ENCODE results near the gene LRIT2.

The LRIT2 gene

GRCh38 chr10:84238909-84239308, 13.6 kb upstream of the LRIT2 start:
- DNase-seq: no peak

GRCh38 chr10:84237199-84238051, 12.1 kb upstream of the LRIT2 start:
- DNase-seq: no peak

- DNase-seq: no peak
Measured at GRCh38 chr10:84236807-84237198, 11.5 kb upstream of the LRIT2 start.

- no peak for DNase-seq
Measured at GRCh38 chr10:84235096-84235495, 9.8 kb upstream of the LRIT2 start.

- no peak for DNase-seq
Measured at GRCh38 chr10:84234479-84234878, 9.1 kb upstream of the LRIT2 start.

- DNase-seq: no peak
Measured at GRCh38 chr10:84233940-84234339, 8.6 kb upstream of the LRIT2 start.

- no peak for DNase-seq
Measured at GRCh38 chr10:84232376-84232775, 7.0 kb upstream of the LRIT2 start.

GRCh38 chr10:84230359-84230758, 5.0 kb upstream of the LRIT2 start:
- no peak for DNase-seq

GRCh38 chr10:84227810-84228209, 2.5 kb upstream of the LRIT2 start:
- no peak for DNase-seq

- no peak for DNase-seq
Measured at GRCh38 chr10:84226616-84227015, 1.3 kb upstream of the LRIT2 start.

- no peak for DNase-seq
Measured at GRCh38 chr10:84224411-84225028, 824 bp downstream of the LRIT2 start.

GRCh38 chr10:84221916-84222315, 3.4 kb downstream of the LRIT2 start:
- no peak for DNase-seq

- DNase-seq: no peak
Measured at GRCh38 chr10:84217746-84218145, 7.6 kb downstream of the LRIT2 start.

GRCh38 chr10:84216834-84217233, 8.5 kb downstream of the LRIT2 start:
- no peak for DNase-seq

- DNase-seq: no peak
Measured at GRCh38 chr10:84214612-84215235, 10.6 kb downstream of the LRIT2 start.

- no peak for DNase-seq
Measured at GRCh38 chr10:84214046-84214572, 11.2 kb downstream of the LRIT2 start.

- DNase-seq: no peak
Measured at GRCh38 chr10:84213076-84213475, 12.3 kb downstream of the LRIT2 start.

GRCh38 chr10:84212014-84212413, 13.3 kb downstream of the LRIT2 start:
- DNase-seq: no peak

- DNase-seq: no peak
Measured at GRCh38 chr10:84211566-84211965, 13.8 kb downstream of the LRIT2 start.

- no peak for DNase-seq
Measured at GRCh38 chr10:84208023-84208422, 17.3 kb downstream of the LRIT2 start.

GRCh38 chr10:84205853-84206525, 19.4 kb downstream of the LRIT2 start:
- DNase-seq: no peak

- DNase-seq: peak; percentile 12
Measured at GRCh38 chr10:84205049-84205852, 20.1 kb downstream of the LRIT2 start.
